C4-2B (cell line): Measurements from ENCODE around the gene EXOC6B.

ENCODE experiments used
- H3K27ac ChIP-seq: fragments of 450-650 bp; 2 replicates; pipeline ENCODE4 v1.5.1; 2017
- ZFX ChIP-seq: fragments of 450-650 bp; IDR thresholded peaks from 2 replicates; pipeline ENCODE4 v1.6.1; 2017
- TF ChIP-seq, protein P1 (sequence below): fragments of 450-650 bp; conservative IDR thresholded peaks from 2 replicates; pipeline ENCODE4 v1.5.1; 2017; ENCODE audit warnings: mild to moderate bottlenecking

EXOC6B gene

DNA sequence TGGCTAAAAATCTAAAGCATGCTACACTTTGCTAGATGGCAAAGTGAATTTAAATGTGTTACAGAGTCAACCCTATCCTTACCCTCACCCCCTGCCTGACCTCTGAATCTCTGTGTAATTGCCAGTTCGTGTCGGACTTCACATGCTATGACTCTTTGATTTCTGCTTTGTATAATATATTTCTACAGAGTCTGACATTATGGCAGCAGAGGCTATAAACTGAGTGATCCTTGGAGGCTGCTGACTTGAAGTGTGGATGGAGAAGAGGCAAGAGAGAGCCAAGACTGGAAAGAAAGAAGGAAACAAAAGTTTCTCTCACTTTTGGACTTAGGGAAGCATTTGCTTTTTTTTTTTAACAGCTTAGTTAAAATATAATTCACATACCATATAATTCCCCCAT lies 588.3 kb downstream of the EXOC6B start:
- H3K27ac ChIP-seq = no peak overlapping the region

DNA sequence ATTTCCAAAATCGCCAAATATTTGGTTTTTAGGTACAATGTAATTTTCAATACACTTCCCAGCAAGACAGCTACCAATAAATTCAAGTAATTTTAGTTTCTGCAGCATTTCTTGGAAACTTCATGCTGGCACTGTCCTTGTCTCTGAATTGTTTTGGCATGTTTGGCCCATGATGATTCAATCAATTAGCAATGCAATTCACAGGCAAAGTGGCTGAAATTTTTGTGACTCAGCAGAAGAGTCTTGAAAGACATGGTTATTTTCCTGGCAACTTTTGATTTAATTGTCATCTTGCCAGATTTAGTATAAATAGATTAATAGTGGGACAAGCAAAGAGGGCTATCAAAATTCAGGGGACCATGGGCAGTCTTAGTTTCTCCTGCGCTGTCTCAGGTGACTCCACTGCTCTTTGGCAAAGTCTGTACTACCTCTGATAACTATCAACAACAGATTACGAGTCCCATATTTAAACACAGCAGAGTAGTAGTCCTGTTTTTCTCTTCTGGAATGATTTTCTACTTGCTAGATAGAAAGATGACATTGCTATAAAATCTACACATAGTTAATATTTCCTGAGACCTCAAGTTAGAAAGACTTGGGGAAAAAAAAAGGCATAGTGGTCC lies 589.3 kb downstream of the EXOC6B start:
- no peak overlapping the region for H3K27ac ChIP-seq
- no peak for TF ChIP-seq ZFX
- TF ChIP-seq, protein P1, sequence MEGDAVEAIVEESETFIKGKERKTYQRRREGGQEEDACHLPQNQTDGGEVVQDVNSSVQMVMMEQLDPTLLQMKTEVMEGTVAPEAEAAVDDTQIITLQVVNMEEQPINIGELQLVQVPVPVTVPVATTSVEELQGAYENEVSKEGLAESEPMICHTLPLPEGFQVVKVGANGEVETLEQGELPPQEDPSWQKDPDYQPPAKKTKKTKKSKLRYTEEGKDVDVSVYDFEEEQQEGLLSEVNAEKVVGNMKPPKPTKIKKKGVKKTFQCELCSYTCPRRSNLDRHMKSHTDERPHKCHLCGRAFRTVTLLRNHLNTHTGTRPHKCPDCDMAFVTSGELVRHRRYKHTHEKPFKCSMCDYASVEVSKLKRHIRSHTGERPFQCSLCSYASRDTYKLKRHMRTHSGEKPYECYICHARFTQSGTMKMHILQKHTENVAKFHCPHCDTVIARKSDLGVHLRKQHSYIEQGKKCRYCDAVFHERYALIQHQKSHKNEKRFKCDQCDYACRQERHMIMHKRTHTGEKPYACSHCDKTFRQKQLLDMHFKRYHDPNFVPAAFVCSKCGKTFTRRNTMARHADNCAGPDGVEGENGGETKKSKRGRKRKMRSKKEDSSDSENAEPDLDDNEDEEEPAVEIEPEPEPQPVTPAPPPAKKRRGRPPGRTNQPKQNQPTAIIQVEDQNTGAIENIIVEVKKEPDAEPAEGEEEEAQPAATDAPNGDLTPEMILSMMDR = no peak

More for the DNA sequence above, 588.3 kb downstream of the EXOC6B start:
- TF ChIP-seq ZFX = no peak
- TF ChIP-seq, protein P1 = no peak

DNA sequence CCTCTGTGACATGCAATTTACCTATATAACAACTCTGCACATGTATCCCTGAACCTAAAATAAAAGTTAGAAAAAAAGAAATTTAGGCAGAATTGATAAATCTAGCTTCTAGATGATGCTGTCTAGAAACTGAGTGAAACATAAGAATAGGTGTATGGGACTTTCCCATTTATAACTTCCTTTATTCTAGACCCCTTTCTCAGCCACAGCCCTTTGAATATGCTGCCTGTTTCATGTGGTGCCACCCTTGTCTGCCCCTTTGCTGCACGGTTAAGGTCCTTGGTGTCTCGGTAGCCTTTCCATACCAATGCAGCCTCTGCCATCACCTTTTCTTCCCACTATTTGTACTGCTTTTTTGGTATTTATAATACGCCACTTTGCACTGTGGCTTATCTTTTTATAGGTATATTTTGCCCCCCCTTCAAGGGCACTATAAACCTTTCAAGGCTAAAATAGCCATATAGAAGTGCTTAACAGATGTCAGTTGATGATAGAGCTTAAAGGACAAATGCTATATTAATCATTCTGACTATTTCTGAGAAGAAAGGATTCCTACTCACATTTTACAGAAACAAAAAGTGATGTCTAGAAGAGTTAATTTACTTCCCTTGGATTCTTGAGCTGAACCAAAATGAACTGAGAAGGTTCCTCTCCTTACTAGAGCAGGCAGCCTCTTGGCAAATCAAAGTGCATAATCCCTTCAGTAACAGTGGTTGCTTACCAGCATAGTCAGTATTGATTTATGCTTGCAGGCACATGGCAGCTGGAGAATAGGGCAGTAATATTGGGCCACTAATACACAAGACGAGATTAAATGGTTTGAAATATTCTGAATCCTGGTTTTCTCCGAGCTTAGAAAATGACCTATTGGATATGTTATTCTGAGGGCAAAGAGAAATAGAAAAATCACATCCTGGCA lies 590.1 kb downstream of the EXOC6B start:
- no peak overlapping the region for H3K27ac ChIP-seq
- TF ChIP-seq ZFX = no peak
- TF ChIP-seq, protein P1 = no peak

DNA sequence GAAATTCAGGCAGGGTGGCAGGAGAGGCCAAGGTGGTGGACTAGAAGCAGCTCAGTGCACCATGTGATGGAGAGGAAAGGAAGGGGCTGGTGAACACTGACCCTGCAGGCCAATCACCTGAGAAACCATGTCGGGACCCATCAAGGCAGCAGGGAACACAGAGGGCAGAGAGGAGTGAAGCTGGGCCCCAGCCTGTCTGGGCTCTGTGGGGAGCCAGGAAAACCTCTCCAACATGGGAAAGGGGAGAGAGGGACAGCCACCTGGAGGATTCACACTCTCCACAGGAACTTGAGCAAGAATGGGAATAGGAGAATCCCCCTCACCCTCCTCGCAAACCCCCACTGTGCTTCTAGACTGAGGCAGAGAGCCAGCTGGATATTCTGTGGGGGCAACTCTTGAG lies 592.6 kb downstream of the EXOC6B start:
- TF ChIP-seq, protein P1 = no peak
- no peak for TF ChIP-seq ZFX
- no peak overlapping the region for H3K27ac ChIP-seq

DNA sequence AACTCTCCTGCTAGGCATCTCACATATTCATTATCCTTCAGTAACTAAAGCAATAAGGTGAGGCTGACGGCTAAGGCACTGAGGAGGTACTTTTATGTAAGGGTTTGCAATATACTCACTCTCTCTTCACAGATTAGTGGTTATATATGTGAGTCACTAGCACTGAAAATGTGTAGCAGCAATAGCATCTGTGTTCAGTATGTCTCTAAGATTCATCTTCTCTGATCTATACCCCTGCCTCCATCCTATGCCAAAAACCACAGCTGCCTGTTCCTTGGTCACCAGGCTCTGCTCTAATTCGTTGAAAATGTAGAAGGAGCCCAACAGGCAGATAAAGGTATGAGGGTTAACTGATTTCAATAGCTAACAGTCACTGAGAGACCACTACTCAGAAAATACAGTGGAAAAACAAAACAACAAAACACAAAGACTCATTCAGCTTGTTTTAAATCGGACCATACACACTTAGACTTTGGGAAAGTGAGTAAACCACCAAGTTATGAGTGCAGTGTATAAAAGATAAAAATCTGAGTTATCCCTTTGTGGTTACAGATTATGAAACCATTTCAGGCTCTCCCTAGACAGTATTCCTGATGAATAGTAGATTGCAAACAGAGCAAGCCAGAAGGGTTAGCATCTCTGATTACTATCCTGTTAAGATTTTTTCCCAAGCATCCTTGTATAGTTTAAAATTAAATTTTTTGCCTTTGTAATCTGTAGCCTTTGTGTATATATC lies 602.8 kb downstream of the EXOC6B start:
- TF ChIP-seq, protein P1 = no peak
- TF ChIP-seq ZFX = no peak
- H3K27ac ChIP-seq = no peak overlapping the region

DNA sequence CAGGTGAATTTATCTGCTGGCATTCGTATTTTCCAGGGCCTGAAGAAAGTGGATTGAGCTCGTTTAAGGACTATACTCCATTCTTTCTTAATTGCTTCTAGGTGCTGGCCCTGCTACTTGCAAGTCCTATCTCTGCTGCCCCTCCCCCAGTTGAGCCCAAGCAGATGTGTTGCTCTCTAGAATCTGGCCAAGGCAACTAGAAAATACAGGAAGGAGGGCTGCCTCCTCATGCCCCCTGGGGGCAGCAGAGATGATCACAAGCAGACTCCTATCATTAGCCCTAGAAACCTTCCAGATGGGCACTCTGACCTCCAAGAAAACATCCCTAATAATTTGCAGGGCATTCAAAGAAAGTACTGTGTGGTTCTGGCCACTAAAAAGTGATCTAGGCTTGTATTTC lies 605.7 kb downstream of the EXOC6B start:
- TF ChIP-seq, protein P1 = no peak; the same call in 1 of the 2 replicates
- TF ChIP-seq ZFX = no peak
- no peak overlapping the region for H3K27ac ChIP-seq
